Karpas-422 (cell line): ENCODE measurements around the gene OLIG1. TPM values are rescaled to one million over a fixed set of nuclear protein-coding genes. Genes with fewer than 3 reads are reported as not detected.

ENCODE experiments used
- DNase-seq: peaks from one replicate; pipeline ENCODE4 v3.0.0-alpha.2; 2015
- H2AFZ ChIP-seq: fragments of 200-600 bp; sonication (generic); 2 replicates; pipeline ENCODE4 v1.6.1; 2014; ENCODE audit warnings: antibody characterized with exemption, low read length, mixed read lengths
- H3K27ac ChIP-seq: fragments of 200-600 bp; sonication (generic); 2 replicates; pipeline ENCODE4 v1.5.1; 2014; ENCODE audit warnings: mild to moderate bottlenecking, low read length, moderate library complexity
- H3K27me3 ChIP-seq: fragments of 200-600 bp; sonication (generic); 2 replicates; pipeline ENCODE4 v1.6.1; 2014; ENCODE audit warnings: low read length, mixed read lengths
- H3K36me3 ChIP-seq: fragments of 200-600 bp; sonication (generic); 2 replicates; pipeline ENCODE4 v1.6.1; 2014; ENCODE audit warnings: low read length, mixed read lengths; ENCODE audit not compliant: insufficient read depth
- H3K4me1 ChIP-seq: fragments of 200-600 bp; sonication (generic); 2 replicates; pipeline ENCODE4 v1.6.1; 2014; ENCODE audit warnings: mild to moderate bottlenecking, low read length, mixed read lengths
- H3K4me2 ChIP-seq: fragments of 200-600 bp; sonication (generic); 2 replicates; pipeline ENCODE4 v1.6.1; 2014; ENCODE audit warnings: low read length, low read depth, mild to moderate bottlenecking; ENCODE audit not compliant: poor library complexity, severe bottlenecking
- H3K4me3 ChIP-seq: fragments of 200-600 bp; sonication (generic); 2 replicates; pipeline ENCODE4 v1.5.1; 2014; ENCODE audit warnings: mild to moderate bottlenecking, antibody characterized with exemption, low read length, mixed read lengths
- H3K79me2 ChIP-seq: fragments of 200-600 bp; sonication (generic); 2 replicates; pipeline ENCODE4 v1.6.1; 2014; ENCODE audit warnings: mild to moderate bottlenecking, low read length, mixed read lengths
- H3K9ac ChIP-seq: fragments of 200-600 bp; sonication (generic); 2 replicates; pipeline ENCODE4 v1.6.0; 2014; ENCODE audit warnings: low read length
- H3K9me2 ChIP-seq: fragments of 200-600 bp; sonication (generic), shearing (Covaris generic); replicated peaks from 2 replicates; pipeline ENCODE4 v1.6.0; 2014; ENCODE audit warnings: mild to moderate bottlenecking, low read length, moderate library complexity; ENCODE audit not compliant: insufficient read depth
- H3K9me3 ChIP-seq: fragments of 300-700, 200-600 bp; sonication (generic); 2 replicates; pipeline ENCODE4 v1.6.1; 2014; ENCODE audit warnings: low read length, mixed read lengths
- H4K20me1 ChIP-seq: fragments of 200-600 bp; sonication (generic); 2 replicates; pipeline ENCODE4 v1.6.1; 2014; ENCODE audit warnings: mild to moderate bottlenecking, antibody characterized with exemption, low read length, low read depth; ENCODE audit not compliant: insufficient read depth
- total RNA-seq: library from RNA; depleted of rRNA; stranded (reverse); fragments of >200 nt; shearing (Covaris generic); gene quantifications from 2 replicates; pipeline ENCODE4 v1.2.3, GENCODE V29; 2014; ENCODE audit warnings: low replicate concordance

OLIG1 gene
- total RNA-seq, 1 experiment from 2014 or later = not detected

DNA sequence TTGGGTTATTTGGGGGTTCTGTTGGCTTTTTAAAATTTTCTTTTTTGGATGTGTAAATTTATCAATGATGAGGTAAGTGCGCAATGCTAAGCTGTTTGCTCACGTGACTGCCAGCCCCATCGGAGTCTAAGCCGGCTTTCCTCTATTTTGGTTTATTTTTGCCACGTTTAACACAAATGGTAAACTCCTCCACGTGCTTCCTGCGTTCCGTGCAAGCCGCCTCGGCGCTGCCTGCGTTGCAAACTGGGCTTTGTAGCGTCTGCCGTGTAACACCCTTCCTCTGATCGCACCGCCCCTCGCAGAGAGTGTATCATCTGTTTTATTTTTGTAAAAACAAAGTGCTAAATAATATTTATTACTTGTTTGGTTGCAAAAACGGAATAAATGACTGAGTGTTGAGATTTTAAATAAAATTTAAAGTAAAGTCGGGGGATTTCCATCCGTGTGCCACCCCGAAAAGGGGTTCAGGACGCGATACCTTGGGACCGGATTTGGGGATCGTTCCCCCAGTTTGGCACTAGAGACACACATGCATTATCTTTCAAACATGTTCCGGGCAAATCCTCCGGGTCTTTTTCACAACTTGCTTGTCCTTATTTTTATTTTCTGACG lies 41.1 kb upstream of the OLIG1 start:
- no peaks in the 10 kb centered on the region for H3K9me3 ChIP-seq

DNA sequence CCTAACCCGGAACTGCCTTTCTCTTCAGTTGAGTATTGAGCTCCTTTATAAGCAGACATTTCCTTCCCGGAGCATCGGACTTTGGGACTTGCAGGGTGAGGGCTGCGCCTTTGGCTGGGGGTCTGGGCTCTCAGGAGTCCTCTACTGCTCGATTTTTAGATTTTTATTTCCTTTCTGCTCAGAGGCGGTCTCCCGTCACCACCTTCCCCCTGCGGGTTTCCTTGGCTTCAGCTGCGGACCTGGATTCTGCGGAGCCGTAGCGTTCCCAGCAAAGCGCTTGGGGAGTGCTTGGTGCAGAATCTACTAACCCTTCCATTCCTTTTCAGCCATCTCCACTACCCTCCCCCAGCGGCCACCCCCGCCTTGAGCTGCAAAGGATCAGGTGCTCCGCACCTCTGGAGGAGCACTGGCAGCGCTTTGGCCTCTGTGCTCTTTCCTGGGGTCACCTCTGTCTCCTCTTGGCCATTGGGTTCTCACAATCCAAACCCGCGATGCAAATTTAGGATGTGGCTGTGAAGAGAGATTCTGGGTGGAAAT lies 40.5 kb upstream of the OLIG1 start:
- Histone ChIP-seq H3K27me3 (no peaks in the 10 kb centered on the region), H3K4me3 (no peak overlapping the region), H3K27ac (no peak overlapping the region), H3K79me2 (no peaks in the 10 kb centered on the region), H2AFZ (no peak overlapping the region), H3K9me3 (no peaks in the 10 kb centered on the region), H3K4me1 (no peaks in the 10 kb centered on the region), H3K9ac (no peak overlapping the region), H3K4me2 (no peak overlapping the region), H4K20me1 (no peaks in the 10 kb centered on the region), H3K36me3 (no peaks in the 10 kb centered on the region), H3K9me2 (no peaks in the 10 kb centered on the region)
- DNase-seq = no peak

More for the DNA sequence above, 41.1 kb upstream of the OLIG1 start:
- Histone ChIP-seq H3K27ac (no peak overlapping the region), H2AFZ (no peak overlapping the region), H3K79me2 (no peaks in the 10 kb centered on the region), H3K36me3 (no peaks in the 10 kb centered on the region), H3K4me1 (no peaks in the 10 kb centered on the region), H3K4me2 (no peak overlapping the region), H3K9me2 (no peaks in the 10 kb centered on the region), H4K20me1 (no peaks in the 10 kb centered on the region), H3K9ac (no peak overlapping the region), H3K27me3 (no peaks in the 10 kb centered on the region), H3K4me3 (no peak overlapping the region)
- no peak for DNase-seq

DNA sequence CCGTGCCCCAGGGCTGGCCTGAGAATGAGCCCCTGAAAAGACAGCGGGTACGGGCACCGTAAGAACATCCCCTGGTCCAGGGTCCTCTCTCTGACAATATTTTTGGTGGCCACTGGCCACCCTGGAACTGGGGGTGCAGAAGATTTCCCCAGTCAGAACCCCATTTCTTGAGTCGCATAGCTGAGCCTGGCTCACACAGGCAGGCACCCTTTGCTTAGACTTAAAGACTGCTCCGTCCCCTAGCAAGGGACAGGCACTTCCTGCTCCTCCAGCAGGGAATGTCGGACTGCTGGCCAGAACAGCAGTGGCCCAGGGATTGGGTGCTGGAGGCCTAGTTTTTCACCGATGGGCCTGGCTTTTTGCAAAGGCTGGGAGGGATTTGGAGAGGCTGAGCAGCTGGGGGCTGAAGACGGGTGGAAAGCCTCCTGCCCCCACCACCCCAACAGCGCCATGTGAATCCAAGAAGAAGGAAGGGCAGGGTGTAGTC lies 39.9 kb upstream of the OLIG1 start:
- no peak overlapping the region for H3K4me3 ChIP-seq
- H3K36me3 ChIP-seq = no peaks in the 10 kb centered on the region
- no peaks in the 10 kb centered on the region for H3K9me3 ChIP-seq
- no peak overlapping the region for H3K4me2 ChIP-seq
- H2AFZ ChIP-seq = no peak overlapping the region
- no peak overlapping the region for H3K9ac ChIP-seq
- H3K79me2 ChIP-seq = no peaks in the 10 kb centered on the region
- H3K9me2 ChIP-seq = no peaks in the 10 kb centered on the region
- no peak for DNase-seq
- H3K4me1 ChIP-seq = no peaks in the 10 kb centered on the region
- no peak overlapping the region for H3K27ac ChIP-seq
- no peaks in the 10 kb centered on the region for H4K20me1 ChIP-seq
- H3K27me3 ChIP-seq = no peaks in the 10 kb centered on the region

DNA sequence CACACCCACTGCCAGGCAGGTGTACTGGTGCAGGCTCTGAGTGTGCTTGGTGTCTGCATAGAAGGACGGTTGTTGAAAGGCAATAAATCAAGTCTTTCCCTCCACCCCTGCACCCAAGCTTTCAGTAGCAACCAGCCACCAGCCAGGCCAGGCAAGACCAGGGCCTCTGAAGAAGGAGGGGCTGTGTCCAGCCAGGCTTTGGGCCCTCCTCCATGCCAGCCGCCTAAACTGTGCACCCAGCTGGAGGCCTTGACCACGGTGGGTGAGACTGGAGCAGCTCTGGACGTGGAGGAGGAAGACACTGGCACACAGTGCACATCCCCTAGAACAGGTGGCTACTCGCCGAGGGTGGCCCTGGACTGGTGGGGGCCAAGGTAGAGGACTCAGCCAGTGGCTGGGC lies 39.3 kb upstream of the OLIG1 start:
- Histone ChIP-seq H3K79me2 (no peaks in the 10 kb centered on the region), H4K20me1 (no peaks in the 10 kb centered on the region), H3K9ac (no peak overlapping the region), H3K27ac (no peak overlapping the region), H3K27me3 (no peaks in the 10 kb centered on the region), H3K36me3 (no peaks in the 10 kb centered on the region), H3K4me2 (no peak overlapping the region), H3K4me3 (no peak overlapping the region), H3K9me2 (no peaks in the 10 kb centered on the region), H2AFZ (no peak overlapping the region), H3K9me3 (no peaks in the 10 kb centered on the region), H3K4me1 (no peaks in the 10 kb centered on the region)
- no peak for DNase-seq

DNA sequence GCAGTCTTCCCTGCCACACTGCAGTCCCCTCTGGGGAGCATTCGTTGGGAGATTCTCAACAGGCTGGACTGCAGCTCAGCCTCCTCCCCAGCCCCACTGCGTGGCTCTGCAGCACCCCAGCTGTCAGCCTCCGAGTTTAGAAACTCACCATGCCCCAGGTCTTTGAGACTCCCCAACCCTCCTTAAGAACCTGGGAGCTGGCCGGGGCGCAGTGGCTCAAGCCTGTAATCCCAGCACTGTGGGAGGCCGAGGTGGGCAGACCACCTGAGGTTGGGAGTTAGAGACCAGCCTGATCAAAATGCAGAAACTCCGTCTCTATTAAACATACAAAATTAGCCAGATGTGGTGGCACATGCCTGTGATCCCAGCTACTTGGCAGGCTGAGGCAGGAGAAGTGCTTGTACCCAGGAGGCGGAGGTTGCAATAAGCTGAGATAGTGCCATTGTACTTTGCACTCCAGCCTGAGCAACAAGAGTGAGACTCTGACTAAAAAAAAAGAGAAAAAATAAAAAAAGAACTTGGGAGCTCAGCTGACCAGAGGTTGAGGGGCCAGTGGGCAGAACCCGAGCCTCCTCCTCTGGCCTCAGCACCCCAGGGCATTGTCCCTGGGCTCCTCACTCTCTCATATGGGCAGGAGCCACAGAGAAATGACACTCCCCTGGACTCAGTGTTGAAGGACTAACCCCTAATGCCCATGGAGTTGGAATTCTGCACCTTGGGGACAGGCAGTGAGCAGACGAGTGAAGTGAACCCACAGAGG lies 38.6 kb upstream of the OLIG1 start:
- no peaks in the 10 kb centered on the region for H3K36me3 ChIP-seq

DNA sequence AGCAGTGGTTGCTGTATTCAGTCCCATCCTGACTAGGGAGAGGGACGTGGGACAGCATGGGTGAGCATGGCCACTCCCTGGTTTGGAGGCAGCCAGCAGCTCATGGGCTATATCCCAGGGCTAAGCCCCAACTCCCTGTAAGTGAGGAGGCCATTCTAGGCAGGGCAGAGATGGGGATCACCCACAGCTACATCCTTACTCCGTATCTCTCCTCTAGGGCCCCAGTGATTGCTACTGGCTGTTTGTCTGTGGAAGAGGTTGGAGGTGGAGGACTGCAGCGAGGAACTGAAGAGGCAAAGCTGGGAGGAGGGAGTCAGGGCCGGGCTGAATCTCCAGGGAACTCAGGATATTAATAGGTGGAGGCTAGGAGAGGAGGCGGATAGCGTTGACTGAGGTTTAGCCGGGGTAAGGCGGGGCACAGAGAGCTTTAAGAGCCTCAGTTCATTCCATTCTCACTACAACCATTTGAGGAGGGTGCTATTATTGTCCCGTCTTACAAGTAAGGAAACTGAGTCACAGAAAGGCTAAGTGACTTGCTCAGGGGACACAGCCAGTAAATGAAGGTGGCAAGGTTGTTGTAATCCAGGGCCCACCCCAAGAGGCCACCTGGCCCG lies 37.4 kb upstream of the OLIG1 start:
- no peak for DNase-seq
- Histone ChIP-seq H3K27me3 (no peaks in the 10 kb centered on the region), H3K36me3 (no peaks in the 10 kb centered on the region), H2AFZ (no peak overlapping the region), H3K4me2 (no peak overlapping the region), H3K9me2 (no peaks in the 10 kb centered on the region), H3K27ac (no peak overlapping the region), H3K79me2 (no peaks in the 10 kb centered on the region), H3K4me1 (no peaks in the 10 kb centered on the region), H3K4me3 (no peak overlapping the region), H3K9me3 (no peaks in the 10 kb centered on the region), H4K20me1 (no peaks in the 10 kb centered on the region), H3K9ac (no peak overlapping the region)

More for the DNA sequence above, 38.6 kb upstream of the OLIG1 start:
- Histone ChIP-seq H3K4me1 (no peaks in the 10 kb centered on the region), H3K4me2 (no peak overlapping the region), H3K27me3 (no peaks in the 10 kb centered on the region), H3K9ac (no peak overlapping the region), H3K79me2 (no peaks in the 10 kb centered on the region), H3K9me2 (no peaks in the 10 kb centered on the region), H2AFZ (no peak overlapping the region), H3K9me3 (no peaks in the 10 kb centered on the region), H3K4me3 (no peak overlapping the region), H4K20me1 (no peaks in the 10 kb centered on the region), H3K27ac (no peak overlapping the region)
- no peak for DNase-seq

DNA sequence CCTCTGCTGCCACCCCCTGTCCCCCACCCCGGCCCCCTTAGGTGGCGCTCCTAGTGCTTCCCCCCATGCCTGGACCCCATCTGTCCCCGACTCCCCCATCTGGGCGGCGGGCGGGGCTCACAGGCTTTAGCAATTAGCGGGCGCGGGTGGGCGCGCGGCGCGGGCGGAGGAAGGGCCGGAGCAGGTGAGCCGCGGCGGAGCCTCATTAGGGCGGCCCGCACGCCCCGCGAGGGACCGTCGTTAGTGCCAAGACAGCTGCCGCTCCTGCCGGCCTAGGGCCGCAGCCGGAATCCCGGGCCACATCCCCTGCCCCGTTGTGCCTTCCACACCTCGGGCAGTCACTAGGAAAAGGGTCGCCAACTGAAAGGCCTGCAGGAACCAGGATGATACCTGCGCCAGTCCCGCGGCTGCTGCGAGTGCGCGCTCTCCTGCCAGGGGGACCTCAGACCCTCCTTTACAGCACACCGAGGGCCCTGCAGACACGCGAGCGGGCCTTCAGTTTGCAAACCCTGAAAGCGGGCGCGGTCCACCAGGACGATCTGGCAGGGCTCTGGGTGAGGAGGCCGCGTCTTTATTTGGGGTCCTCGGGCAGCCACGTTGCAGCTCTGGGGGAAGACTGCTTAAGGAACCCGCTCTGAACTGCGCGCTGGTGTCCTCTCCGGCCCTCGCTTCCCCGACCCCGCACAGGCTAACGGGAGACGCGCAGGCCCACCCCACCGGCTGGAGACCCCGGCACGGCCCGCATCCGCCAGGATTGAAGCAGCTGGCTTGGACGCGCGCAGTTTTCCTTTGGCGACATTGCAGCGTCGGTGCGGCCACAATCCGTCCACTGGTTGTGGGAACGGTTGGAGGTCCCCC lies 36.6 kb upstream of the OLIG1 start:
- Histone ChIP-seq H3K9me3 (no peaks in the 10 kb centered on the region), H3K9ac (no peak overlapping the region), H3K79me2 (no peaks in the 10 kb centered on the region), H4K20me1 (no peaks in the 10 kb centered on the region), H2AFZ (no peak overlapping the region), H3K9me2 (no peaks in the 10 kb centered on the region), H3K4me3 (no peak overlapping the region), H3K4me2 (no peak overlapping the region), H3K27me3 (no peaks in the 10 kb centered on the region), H3K36me3 (no peaks in the 10 kb centered on the region), H3K4me1 (no peaks in the 10 kb centered on the region), H3K27ac (no peak overlapping the region)
- DNase-seq = no peak
